ENCODE results near the gene ATP6AP2.

GRCh38 chrX:40564447-40564846, 16.3 kb upstream of the ATP6AP2 start:
- TF ChIP-seq CTCF (conservative IDR thresholded peaks at IDR 0.05; ENCODE audit: low read length) = no peak
- no peak for TF ChIP-seq EZH2phosphoT487 (IDR thresholded peaks at IDR 0.05; ENCODE audit: borderline replicate concordance)
